HepG2 (cell line): ENCODE measurements around the gene CSTB. TPM values are rescaled to one million over a fixed set of nuclear protein-coding genes. Genes with fewer than 3 reads are reported as not detected.
A peak's percentile ranks its signal among the peaks of the same experiment; 100 is the strongest.

Source experiments
- ADNP ChIP-seq: sonication (generic); formaldehyde crosslinking; IDR thresholded peaks from 2 replicates; pipeline ENCODE4 v1.4.0; 2020; ENCODE audit warnings: missing genetic modification reagents
- CEBPB ChIP-seq: IDR thresholded peaks from 2 replicates; pipeline ENCODE4 v1.6.1; 2011; ENCODE audit warnings: low read depth, low read length, improper control_type of control experiment, borderline replicate concordance
- CENPT ChIP-seq: sonication (generic); formaldehyde crosslinking; IDR thresholded peaks from 2 replicates; pipeline ENCODE4 v1.8.0; 2022; ENCODE audit warnings: low read depth, mild to moderate bottlenecking, moderate library complexity, missing genetic modification reagents
- FOXK2 ChIP-seq: fragments of 450-650 bp; IDR thresholded peaks from 2 replicates; pipeline ENCODE4 v1.6.1; 2016
- HINFP ChIP-seq: sonication (generic); formaldehyde crosslinking; IDR thresholded peaks from 2 replicates; pipeline ENCODE4 v1.4.0; 2020; ENCODE audit warnings: low read depth, mild to moderate bottlenecking, missing genetic modification reagents
- HIVEP1 ChIP-seq: sonication (generic); formaldehyde crosslinking; IDR thresholded peaks from 2 replicates; pipeline ENCODE4 v1.4.0; 2020; ENCODE audit warnings: mild to moderate bottlenecking, missing genetic modification reagents
- HOXA9 ChIP-seq: sonication (generic); formaldehyde crosslinking; IDR thresholded peaks from 2 replicates; pipeline ENCODE4 v1.8.1; 2022; ENCODE audit warnings: missing genetic modification reagents, mild to moderate bottlenecking, moderate library complexity, borderline replicate concordance
- KAT8 ChIP-seq: IDR thresholded peaks from 2 replicates; pipeline ENCODE4 v1.6.1; 2016; ENCODE audit warnings: missing genetic modification reagents, missing compliant biosample characterization
- MLLT10 ChIP-seq: sonication (generic); formaldehyde crosslinking; IDR thresholded peaks from 2 replicates; pipeline ENCODE4 v1.4.0; 2020; ENCODE audit warnings: missing genetic modification reagents
- NFKB2 ChIP-seq: sonication (generic); formaldehyde crosslinking; IDR thresholded peaks from 2 replicates; pipeline ENCODE4 v1.4.0; 2020; ENCODE audit warnings: missing genetic modification reagents, borderline replicate concordance
- NR0B2 ChIP-seq: sonication (generic); formaldehyde crosslinking; IDR thresholded peaks from 2 replicates; pipeline ENCODE4 v1.4.0; 2020; ENCODE audit warnings: mild to moderate bottlenecking, missing genetic modification reagents
- NR2F2 ChIP-seq: IDR thresholded peaks from 2 replicates; pipeline ENCODE4 v1.6.1; 2012; ENCODE audit warnings: low read depth, inconsistent platforms, borderline replicate concordance
- PHF21A ChIP-seq: sonication (generic); formaldehyde crosslinking; IDR thresholded peaks from 2 replicates; pipeline ENCODE4 v1.5.0; 2020; ENCODE audit warnings: mild to moderate bottlenecking, missing genetic modification reagents
- SMAD9 ChIP-seq: sonication (generic); formaldehyde crosslinking; IDR thresholded peaks from 2 replicates; pipeline ENCODE4 v1.5.1; 2020; ENCODE audit warnings: mild to moderate bottlenecking, missing genetic modification reagents
- TBL1XR1 ChIP-seq: fragments of 150-350 bp; IDR thresholded peaks from 2 replicates; pipeline ENCODE4 v1.6.1; 2014; ENCODE audit warnings: borderline replicate concordance, low read length; ENCODE audit not compliant: partially characterized antibody
- ZNF17 ChIP-seq: sonication (generic); formaldehyde crosslinking; IDR thresholded peaks from 2 replicates; pipeline ENCODE4 v1.5.0; 2020; ENCODE audit warnings: mild to moderate bottlenecking, missing genetic modification reagents
- ZNF282 ChIP-seq: fragments of 450-650 bp; IDR thresholded peaks from 2 replicates; pipeline ENCODE4 v1.6.1; 2018; ENCODE audit not compliant: partially characterized antibody
- ZNF432 ChIP-seq: sonication (generic); formaldehyde crosslinking; IDR thresholded peaks from 2 replicates; pipeline ENCODE4 v1.5.0; 2020; ENCODE audit warnings: missing genetic modification reagents, mild to moderate bottlenecking, borderline replicate concordance
- ZNF747 ChIP-seq: sonication (generic); formaldehyde crosslinking; IDR thresholded peaks from 2 replicates; pipeline ENCODE4 v1.8.1; 2023; ENCODE audit warnings: missing genetic modification reagents, mild to moderate bottlenecking, borderline replicate concordance
- ZNF775 ChIP-seq: sonication (generic); formaldehyde crosslinking; IDR thresholded peaks from 2 replicates; pipeline ENCODE4 v1.4.0; 2020; ENCODE audit warnings: missing genetic modification reagents, mild to moderate bottlenecking, moderate library complexity, borderline replicate concordance
- polyA plus RNA-seq, 8 experiments: library from polyadenylated mRNA; depleted of rRNA in 3 of 8; stranded (reverse) in 7 of 8; unstranded in 1 of 8; fragments of >200 nt; fragmentation: Illumina TruSeq in 4 of 8; extraction: Trizol in 4 of 8; gene quantifications; 2 replicates each; pipeline versions ENCODE4 v1.2.1 to v1.2.3, GENCODE V29; 2011 to 2016; ENCODE audit warnings: low read depth in 4 of 8, missing spikeins in 1 of 8, mixed read lengths in 1 of 8; ENCODE audit not compliant: insufficient read depth in 1 of 8
- total RNA-seq, 5 experiments: library from RNA; depleted of rRNA; stranded (reverse); fragments of >200 nt; fragmentation: Illumina TruSeq; extraction: Trizol; gene quantifications; 2 replicates each; pipeline ENCODE4 v1.2.3, GENCODE V29; 2016; ENCODE audit warnings: low read depth in 1 of 5
- TF ChIP-seq, protein P1 (sequence below): sonication (generic); formaldehyde crosslinking; IDR thresholded peaks from 2 replicates; pipeline ENCODE4 v1.4.0; 2020; ENCODE audit warnings: missing genetic modification reagents
- TF ChIP-seq, protein P2 (sequence below): conservative IDR thresholded peaks from 2 replicates; pipeline ENCODE4 v1.6.1; 2018; ENCODE audit warnings: missing genetic modification reagents

Gene CSTB
- total and polyA plus RNA-seq, 2 of the 13 experiments (the other 11 are each of a cell fraction or from before 2014, with no cell fraction given) = 11.7 to 94.1 TPM

DNA sequence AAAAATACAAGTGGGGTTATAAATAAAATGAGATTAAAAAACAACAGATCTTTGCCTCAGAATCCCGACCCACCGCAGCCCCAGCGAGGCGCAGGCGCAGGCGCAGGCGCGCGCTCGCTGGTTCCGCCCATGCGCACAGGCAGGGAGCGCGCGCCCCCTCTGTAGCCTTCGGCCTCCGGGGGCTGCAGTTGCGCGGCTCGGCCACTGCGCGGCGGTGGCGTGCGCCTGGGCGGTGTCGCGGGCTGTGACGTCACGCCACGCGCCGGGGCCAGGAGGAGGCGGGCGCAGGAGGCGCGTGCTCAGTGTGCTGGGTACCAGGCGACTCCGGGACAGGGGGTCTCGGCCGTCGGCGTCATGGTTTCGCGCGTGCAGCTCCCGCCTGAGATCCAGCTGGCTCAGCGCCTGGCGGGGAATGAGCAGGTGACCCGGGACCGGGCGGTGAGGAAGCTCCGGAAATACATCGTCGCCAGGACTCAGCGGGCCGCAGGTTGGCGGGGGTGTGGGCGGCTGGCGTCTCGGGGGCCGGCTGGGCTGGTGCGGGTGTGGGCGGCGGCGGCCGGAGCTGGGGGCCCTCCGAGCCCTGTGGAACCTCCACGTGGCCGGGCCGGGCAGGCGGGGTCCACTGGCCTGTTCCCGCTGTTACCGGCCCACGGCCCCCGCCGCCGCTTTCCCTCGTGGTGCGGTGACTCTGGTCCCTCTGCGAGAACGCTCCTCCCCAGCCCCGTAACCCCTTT, 13.3 kb upstream of the CSTB start, which contains the start of gene RRP1 (continued):
- TF ChIP-seq NR2F2 (peak; percentile 15; the same call in 1 of the 2 replicates), ADNP (CRISPR knock-in tag) (no peak), NFKB2 (CRISPR knock-in tag) (peak; percentile 38; the same call in 1 of the 2 replicates), PHF21A (CRISPR knock-in tag) (no peak; the same call in 1 of the 2 replicates), ZNF775 (CRISPR knock-in tag) (no peak), FOXK2 (no peak), CENPT (peak; percentile 86), CEBPB (no peak), HOXA9 (0 out of 2 replicates have a peak, but pooled peaks have one; percentile 32), MLLT10 (CRISPR knock-in tag) (no peak), NR0B2 (CRISPR knock-in tag) (peak; percentile 74; the same call in 1 of the 2 replicates), ZNF282 (no peak), KAT8 (CRISPR knock-in tag) (peak; percentile 90), SMAD9 (CRISPR knock-in tag) (no peak), ZNF432 (CRISPR knock-in tag) (no peak), HIVEP1 (CRISPR knock-in tag) (peak; percentile 2; the same call in 1 of the 2 replicates), HINFP (peak; percentile 70; the same call in 1 of the 2 replicates), TBL1XR1 (no peak), ZNF17 (CRISPR knock-in tag) (no peak), ZNF747 (peak; percentile 61; the same call in 1 of the 2 replicates)
- TF ChIP-seq, protein P1, sequence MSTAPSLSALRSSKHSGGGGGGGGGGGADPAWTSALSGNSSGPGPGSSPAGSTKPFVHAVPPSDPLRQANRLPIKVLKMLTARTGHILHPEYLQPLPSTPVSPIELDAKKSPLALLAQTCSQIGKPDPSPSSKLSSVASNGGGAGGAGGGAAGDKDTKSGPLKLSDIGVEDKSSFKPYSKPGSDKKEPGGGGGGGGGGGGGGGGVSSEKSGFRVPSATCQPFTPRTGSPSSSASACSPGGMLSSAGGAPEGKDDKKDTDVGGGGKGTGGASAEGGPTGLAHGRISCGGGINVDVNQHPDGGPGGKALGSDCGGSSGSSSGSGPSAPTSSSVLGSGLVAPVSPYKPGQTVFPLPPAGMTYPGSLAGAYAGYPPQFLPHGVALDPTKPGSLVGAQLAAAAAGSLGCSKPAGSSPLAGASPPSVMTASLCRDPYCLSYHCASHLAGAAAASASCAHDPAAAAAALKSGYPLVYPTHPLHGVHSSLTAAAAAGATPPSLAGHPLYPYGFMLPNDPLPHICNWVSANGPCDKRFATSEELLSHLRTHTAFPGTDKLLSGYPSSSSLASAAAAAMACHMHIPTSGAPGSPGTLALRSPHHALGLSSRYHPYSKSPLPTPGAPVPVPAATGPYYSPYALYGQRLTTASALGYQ (CRISPR knock-in tag) = no peak
- TF ChIP-seq, protein P2, sequence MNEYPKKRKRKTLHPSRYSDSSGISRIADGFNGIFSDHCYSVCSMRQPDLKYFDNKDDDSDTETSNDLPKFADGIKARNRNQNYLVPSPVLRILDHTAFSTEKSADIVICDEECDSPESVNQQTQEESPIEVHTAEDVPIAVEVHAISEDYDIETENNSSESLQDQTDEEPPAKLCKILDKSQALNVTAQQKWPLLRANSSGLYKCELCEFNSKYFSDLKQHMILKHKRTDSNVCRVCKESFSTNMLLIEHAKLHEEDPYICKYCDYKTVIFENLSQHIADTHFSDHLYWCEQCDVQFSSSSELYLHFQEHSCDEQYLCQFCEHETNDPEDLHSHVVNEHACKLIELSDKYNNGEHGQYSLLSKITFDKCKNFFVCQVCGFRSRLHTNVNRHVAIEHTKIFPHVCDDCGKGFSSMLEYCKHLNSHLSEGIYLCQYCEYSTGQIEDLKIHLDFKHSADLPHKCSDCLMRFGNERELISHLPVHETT (CRISPR knock-in tag) = no peak
